CD4-positive, alpha-beta T cell (primary cell): Measurements from ENCODE around the gene NME3. TPM values are rescaled to one million over a fixed set of nuclear protein-coding genes. Genes with fewer than 3 reads are reported as not detected.

Source experiments
- ATAC-seq: fragments of 200-7000 bp; cut with Tn5 transposase; one replicate; pipeline ENCODE4 v1.10.0; 2022; ENCODE audit warnings: mild to moderate bottlenecking; ENCODE audit not compliant: poor library complexity
- CTCF ChIA-PET: fragments of 350-600 bp; sonication (Branson Sonifier 250); formaldehyde crosslinking; loops from one replicate; lab custom pipeline; 2021; ENCODE audit warnings: antibody characterized with exemption, inconsistent platforms; lab: Charles Lee
- POLR2A ChIA-PET: fragments of 350-600 bp; sonication (Branson Sonifier 250); formaldehyde crosslinking; loops from one replicate; lab custom pipeline; 2021; ENCODE audit warnings: antibody characterized with exemption, inconsistent platforms; lab: Charles Lee
- DNase-seq, 14 experiments: peaks; one replicate each; pipeline ENCODE4 v3.0.0-alpha.2; 2013 to 2020; ENCODE audit warnings: mixed read lengths in 2 of 14
- H3K27ac ChIP-seq, 2 donors: one replicate each; pipeline versions ENCODE4 v1.5.1 to v1.7.0; 2013; ENCODE audit warnings: low read length in 2 of 2, low read depth in 1 of 2, mild to moderate bottlenecking in 1 of 2
- H3K27me3 ChIP-seq, 2 experiments: 1 replicate in 1 of 2; 2 replicates in 1 of 2; pipeline versions ENCODE4 v1.6.1 to v1.7.0; 2013; ENCODE audit warnings: low read length in 2 of 2, control low read depth in 1 of 2, mild to moderate bottlenecking in 1 of 2, moderate library complexity in 1 of 2; ENCODE audit not compliant: insufficient read depth in 2 of 2, control insufficient read depth in 1 of 2
- H3K36me3 ChIP-seq: one replicate; pipeline ENCODE4 v1.6.1; 2013; ENCODE audit warnings: low read length, control low read depth; ENCODE audit not compliant: insufficient read depth
- H3K4me1 ChIP-seq: one replicate; pipeline ENCODE4 v1.6.1; 2013; ENCODE audit warnings: low read length, control low read depth; ENCODE audit not compliant: insufficient read depth
- H3K4me3 ChIP-seq: one replicate; pipeline ENCODE4 v1.5.1; 2013; ENCODE audit warnings: mild to moderate bottlenecking, low read length, moderate library complexity
- H3K9me3 ChIP-seq, 2 experiments: 1 replicate in 1 of 2; 2 replicates in 1 of 2; pipeline versions ENCODE4 v1.6.1 to v1.7.0; 2013; ENCODE audit warnings: low read length in 2 of 2, mild to moderate bottlenecking in 2 of 2, control low read depth in 1 of 2, moderate library complexity in 1 of 2; ENCODE audit not compliant: control insufficient read depth in 1 of 2, insufficient read depth in 1 of 2
- H3K27ac Mint-ChIP-seq: one replicate; pipeline ENCODE4 v1.8.0; 2020; ENCODE audit warnings: mixed read lengths
- H3K27me3 Mint-ChIP-seq: one replicate; pipeline ENCODE4 v1.8.0; 2021; ENCODE audit warnings: mixed read lengths
- H3K36me3 Mint-ChIP-seq: one replicate; pipeline ENCODE4 v1.8.0; 2021; ENCODE audit warnings: low read depth, mixed read lengths
- H3K4me1 Mint-ChIP-seq: one replicate; pipeline ENCODE4 v1.8.0; 2021; ENCODE audit warnings: low read depth, mixed read lengths
- H3K4me3 Mint-ChIP-seq: one replicate; pipeline ENCODE4 v1.8.0; 2020; ENCODE audit warnings: mild to moderate bottlenecking, mixed read lengths
- H3K9me3 Mint-ChIP-seq: one replicate; pipeline ENCODE4 v1.8.0; 2020; ENCODE audit warnings: mixed read lengths
- CTCF ChIP-seq: fragments of 200-600 bp; IDR thresholded peaks from one replicate; pipeline ENCODE4 v1.8.0; 2022; ENCODE audit warnings: antibody characterized with exemption, mild to moderate bottlenecking
- intact Hi-C, 2 experiments: fragments of 100-400 bp; cut with DNase I in 1 of 2; cut with micrococcal nuclease in 1 of 2; formaldehyde crosslinking; loops; one replicate each; pipeline versions ENCODE4 v1.15.1 to v1.9.0; 2023 to 2025; cut with DNase I, micrococcal nuclease
- total RNA-seq, 174 experiments: library from RNA in 2 of 174; stranded (reverse) in 2 of 174; gene quantifications; one replicate each; pipeline ENCODE4 v1.2.3 and lab custom pipeline; 2021 to 2026

NME3 gene
- total RNA-seq, 2 experiments from 2014 or later: 46.2 to 54.2 TPM

DNA sequence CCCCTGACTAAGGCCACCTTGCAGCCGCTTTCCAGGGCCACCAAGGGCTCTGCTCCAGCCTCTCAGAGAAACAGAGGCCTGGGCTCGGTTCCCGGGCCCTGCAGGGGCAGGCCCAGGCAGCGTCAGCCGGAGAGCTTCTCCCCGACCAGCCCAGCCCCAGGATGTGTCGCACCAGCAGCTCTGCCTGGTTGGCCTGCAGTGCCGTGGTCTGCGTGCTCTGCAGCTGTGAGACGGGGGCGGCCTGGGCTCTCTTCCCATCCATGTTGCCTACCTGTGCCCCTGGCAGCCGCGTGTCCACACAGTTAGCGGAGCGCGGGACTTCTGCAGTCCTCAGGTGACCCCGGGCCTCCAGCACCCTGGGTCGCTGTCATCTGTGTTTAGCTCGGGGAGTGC lies 17.4 kb upstream of the NME3 start:
- H3K27me3 ChIP-seq: no peaks in the 10 kb centered on the region
- peaks cover 38% of the 10 kb centered on the region for H3K36me3 ChIP-seq
- no peak overlapping the region for H3K27ac Mint-ChIP-seq
- peaks cover 7% of the 10 kb centered on the region for H3K36me3 Mint-ChIP-seq
- H3K9me3 Mint-ChIP-seq: no peaks in the 10 kb centered on the region
- H3K27ac ChIP-seq: no peak overlapping the region
- ChIA-PET POLR2A (interaction anchor here (1.0 kb wide), 1 partner anchor 14 kb away, joined by 3 read pairs; no protein-coding TSS in a partner anchor), CTCF (no interaction called here)
- TF ChIP-seq CTCF: no peak
- no peak overlapping the region for H3K4me3 ChIP-seq
- ATAC-seq: no peak
- H3K4me1 Mint-ChIP-seq: peaks cover 5% of the 10 kb centered on the region
- peaks cover 28% of the 10 kb centered on the region for H3K4me1 ChIP-seq
- no peaks in the 10 kb centered on the region for H3K27me3 Mint-ChIP-seq
- intact Hi-C loops: loop anchor here in 1 of 2 experiments (10.0 kb wide), 2 partner anchors 484 to 1384 kb away; partner anchors contain the start of genes DECR2 and UBE2I
- peaks cover 0 to 6% of the 10 kb centered on the region in 2 experiments for H3K9me3 ChIP-seq
- peak overlapping the region; percentile 66 for H3K4me3 Mint-ChIP-seq
- DNase-seq: peak in 1 of 14 experiments; percentile 19

DNA sequence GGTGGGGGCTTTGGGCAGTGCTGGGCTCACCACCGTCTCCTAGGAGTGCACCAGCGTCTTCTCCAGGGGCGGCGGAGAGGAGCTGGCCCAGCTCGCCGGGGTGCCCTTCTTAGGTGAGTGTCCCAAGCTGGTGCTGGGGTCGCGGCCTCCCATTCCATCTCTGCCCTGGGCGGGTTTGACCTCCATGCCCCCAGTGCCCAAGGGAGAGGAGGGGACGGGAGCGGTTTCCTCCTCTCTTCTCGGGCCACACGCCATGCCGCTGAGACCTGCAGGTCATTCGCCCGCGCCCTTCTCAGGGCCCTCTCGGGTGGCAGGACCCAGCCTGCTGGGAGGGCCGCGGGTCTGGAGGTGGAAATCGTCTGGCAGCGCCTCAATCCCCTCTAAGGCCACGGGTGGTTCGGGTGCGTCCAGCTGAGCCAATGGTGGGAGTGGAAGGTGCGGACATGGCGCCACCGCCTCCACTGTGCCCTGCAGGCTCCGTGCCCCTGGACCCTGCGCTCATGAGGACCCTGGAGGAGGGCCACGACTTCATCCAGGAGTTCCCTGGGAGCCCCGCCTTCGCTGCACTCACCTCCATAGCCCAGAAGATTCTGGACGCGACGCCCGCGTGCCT lies 16.9 kb upstream of the NME3 start:
- peaks cover 11% of the 10 kb centered on the region for H3K36me3 Mint-ChIP-seq
- H3K27ac Mint-ChIP-seq: no peak overlapping the region
- H3K9me3 Mint-ChIP-seq: no peaks in the 10 kb centered on the region
- H3K4me1 Mint-ChIP-seq: peaks cover 9% of the 10 kb centered on the region
- intact Hi-C loops: loop anchor here in 1 of 2 experiments (10.0 kb wide), 2 partner anchors 483 to 1383 kb away; partner anchors contain the start of genes DECR2 and UBE2I
- H3K4me3 Mint-ChIP-seq: no peak overlapping the region
- POLR2A ChIA-PET: no interaction called here
- H3K36me3 ChIP-seq: peaks cover 38% of the 10 kb centered on the region
- H3K4me3 ChIP-seq: no peak overlapping the region
- no peak for TF ChIP-seq CTCF
- no peaks in the 10 kb centered on the region for H3K27me3 ChIP-seq
- CTCF ChIA-PET: no interaction called here
- H3K9me3 ChIP-seq: peaks cover 0 to 6% of the 10 kb centered on the region in 2 experiments
- no peak overlapping the region for H3K27ac ChIP-seq
- H3K27me3 Mint-ChIP-seq: no peaks in the 10 kb centered on the region
- ATAC-seq (no peak), DNase-seq (peak in 1 of 14 experiments; percentile 35)
- peaks cover 33% of the 10 kb centered on the region for H3K4me1 ChIP-seq

DNA sequence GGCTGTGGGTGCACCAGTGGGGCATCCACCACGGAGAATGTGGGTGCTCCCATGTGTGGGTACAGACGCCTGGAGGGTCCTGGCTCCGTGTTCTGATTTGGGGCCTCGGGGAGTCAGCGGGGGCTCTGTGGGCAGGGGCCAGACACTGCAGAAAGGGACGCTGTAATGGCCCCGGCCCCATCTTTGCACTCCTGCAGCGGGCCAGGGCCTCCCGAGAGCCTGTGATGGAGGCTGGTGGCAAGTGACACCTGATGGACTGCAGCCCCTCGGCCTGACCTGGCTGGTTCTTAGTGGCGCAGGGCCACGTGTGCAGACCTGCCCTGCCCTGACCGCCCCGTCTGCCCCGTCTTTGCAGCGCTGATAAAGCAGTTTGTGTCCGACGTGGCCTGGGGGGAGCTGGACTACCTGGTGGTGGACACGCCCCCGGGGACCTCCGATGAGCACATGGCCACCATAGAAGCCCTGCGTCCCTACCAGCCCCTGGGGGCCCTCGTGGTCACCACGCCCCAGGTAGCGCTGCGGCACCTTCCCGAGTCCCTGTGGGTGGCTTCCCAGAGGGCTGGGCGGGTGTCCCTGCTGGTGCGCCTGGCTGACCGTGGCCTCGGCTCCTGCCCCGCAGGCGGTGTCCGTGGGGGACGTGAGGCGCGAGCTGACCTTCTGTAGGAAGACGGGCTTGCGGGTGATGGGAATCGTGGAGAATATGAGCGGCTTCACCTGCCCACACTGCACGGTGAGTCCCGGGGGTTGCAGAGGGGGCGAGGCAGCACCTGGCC lies 16.2 kb upstream of the NME3 start:
- intact Hi-C loops: loop anchor here in 1 of 2 experiments (10.0 kb wide), 2 partner anchors 483 to 1383 kb away; partner anchors contain the start of genes DECR2 and UBE2I
- H3K4me3 ChIP-seq: no peak overlapping the region
- peaks cover 38% of the 10 kb centered on the region for H3K36me3 ChIP-seq
- Mint-ChIP-seq H3K36me3 (peaks cover 17% of the 10 kb centered on the region), H3K4me3 (no peak overlapping the region), H3K27ac (no peak overlapping the region), H3K9me3 (no peaks in the 10 kb centered on the region), H3K27me3 (no peaks in the 10 kb centered on the region), H3K4me1 (peaks cover 14% of the 10 kb centered on the region)
- ChIA-PET CTCF (no interaction called here), POLR2A (no interaction called here)
- DNase-seq: no peak
- no peak overlapping the region for H3K27ac ChIP-seq
- H3K4me1 ChIP-seq: peaks cover 35% of the 10 kb centered on the region
- no peaks in the 10 kb centered on the region for H3K27me3 ChIP-seq
- ATAC-seq: no peak
- no peak for TF ChIP-seq CTCF
- peaks cover 0 to 6% of the 10 kb centered on the region in 2 experiments for H3K9me3 ChIP-seq
